DOHH2 (cell line): ENCODE results near the gene RICTOR.

Source experiments
- CTCF ChIP-seq: fragments of 200-600 bp; sonication (generic); IDR thresholded peaks from one replicate; pipeline ENCODE4 v1.5.1; 2014; ENCODE audit warnings: antibody characterized with exemption, mild to moderate bottlenecking, low read depth, low read length; ENCODE audit not compliant: poor library complexity, severe bottlenecking
- EZH2phosphoT487 ChIP-seq: fragments of 200-600 bp; sonication (generic); IDR thresholded peaks from 2 replicates; pipeline ENCODE4 v1.6.1; 2017; ENCODE audit warnings: borderline replicate concordance, mild to moderate bottlenecking, antibody characterized with exemption, low read length, moderate library complexity, mixed read lengths

GRCh38 chr5:38994324-38994927, 79.8 kb downstream of the RICTOR start:
- TF ChIP-seq CTCF (peak; percentile 20), EZH2phosphoT487 (no peak)
